Natural killer cell (primary cell): ENCODE measurements around the gene CASP2. TPM values are rescaled to one million over a fixed set of nuclear protein-coding genes. Genes with fewer than 3 reads are reported as not detected.

Experiments used
- ATAC-seq, 3 donors: fragments of 150-1000 bp in 2 of 3; fragments of 200-7000 bp in 1 of 3; cut with Tn5 transposase; 1 replicate in 1 of 3; 2 replicates in 2 of 3; pipeline ENCODE4 v1.10.0; 2021; ENCODE audit warnings: mild to moderate bottlenecking in 2 of 3, moderate library complexity in 2 of 3
- DNase-seq, 2 donors: peaks; one replicate each; pipeline versions ENCODE4 v3.0.0 to v3.0.0-alpha.2; 2013 to 2021; ENCODE audit warnings: mixed read lengths in 1 of 2
- H3K27ac ChIP-seq: one replicate; pipeline ENCODE4 v1.5.1; 2013; ENCODE audit warnings: mild to moderate bottlenecking, low read length
- H3K27me3 ChIP-seq: one replicate; pipeline ENCODE4 v1.6.1; 2013; ENCODE audit warnings: low read length; ENCODE audit not compliant: control insufficient read depth, insufficient read depth
- H3K36me3 ChIP-seq: one replicate; pipeline ENCODE4 v1.6.1; 2013; ENCODE audit warnings: low read length; ENCODE audit not compliant: control insufficient read depth, insufficient read depth
- H3K4me1 ChIP-seq: one replicate; pipeline ENCODE4 v1.6.1; 2013; ENCODE audit warnings: low read length; ENCODE audit not compliant: control insufficient read depth, insufficient read depth
- H3K4me3 ChIP-seq: one replicate; pipeline ENCODE4 v1.5.1; 2013; ENCODE audit warnings: low read length
- H3K9me3 ChIP-seq: one replicate; pipeline ENCODE4 v1.6.1; 2013; ENCODE audit warnings: low read length; ENCODE audit not compliant: control insufficient read depth, insufficient read depth
- H3K27ac Mint-ChIP-seq, 2 donors: one replicate each; pipeline ENCODE4 v1.8.0; 2022; ENCODE audit warnings: mild to moderate bottlenecking in 2 of 2, mixed read lengths in 2 of 2, moderate library complexity in 1 of 2
- H3K27me3 Mint-ChIP-seq, 2 donors: one replicate each; pipeline ENCODE4 v1.8.0; 2022; ENCODE audit warnings: low read depth in 2 of 2, mixed read lengths in 2 of 2
- H3K36me3 Mint-ChIP-seq: one replicate; pipeline ENCODE4 v1.8.0; 2022; ENCODE audit warnings: mixed read lengths
- H3K4me1 Mint-ChIP-seq, 2 donors: one replicate each; pipeline ENCODE4 v1.8.0; 2022; ENCODE audit warnings: mixed read lengths in 2 of 2
- H3K4me3 Mint-ChIP-seq: one replicate; pipeline ENCODE4 v1.8.0; 2022; ENCODE audit warnings: mild to moderate bottlenecking, moderate library complexity, mixed read lengths
- H3K9me3 Mint-ChIP-seq, 2 donors: one replicate each; pipeline ENCODE4 v1.8.0; 2022; ENCODE audit warnings: mixed read lengths in 2 of 2
- CTCF ChIP-seq: fragments of 200-600 bp; IDR thresholded peaks from one replicate; pipeline ENCODE4 v1.8.0; 2022; ENCODE audit warnings: antibody characterized with exemption
- WGBS: methylation state at CpG from one replicate; pipeline ENCODE4 v1.1.7; 2013; ENCODE audit warnings: missing lambda C conversion rate; ENCODE audit not compliant: insufficient coverage; 5-methylcytosine and 5-hydroxymethylcytosine counted together
- intact Hi-C: fragments of 100-400 bp; cut with micrococcal nuclease; formaldehyde crosslinking; loops from one replicate; pipeline ENCODE4 v1.14.2; 2022
- total RNA-seq, 4 donors: library from RNA; stranded (reverse); fragments of 120-200 nt in 1 of 4; gene quantifications; one replicate each; pipeline versions ENCODE4 v1.2.3 to v1.2.4, GENCODE V29; 2013 to 2022

Gene CASP2
- total RNA-seq, 3 donors from 2014 or later (not counting 1 experiment from before 2014, with no cell fraction given), result 36.7 to 60.5 (median 54.7) TPM

GRCh38 chr7:143284591-143285469 lies 3.3 kb upstream of the CASP2 start, which contains the start of gene TMEM139:
TMEM139 (plus strand) TSS chr7:143284958; CDS start chr7:143285958, 1,000 bp downstream.
- Mint-ChIP-seq H3K27ac (no peak within 1 kb of the TSS), H3K36me3 (no peaks in the 10 kb centered on the region), H3K4me3 (no peak within 1 kb of the TSS), H3K9me3 (no peaks in the 10 kb centered on the region), H3K4me1 (peaks cover 23 to 30% of the 10 kb centered on the region in 2 donors), H3K27me3 (no peaks in the 10 kb centered on the region)
- H3K27me3 ChIP-seq, result no peaks in the 10 kb centered on the region
- no peak within 1 kb of the TSS for H3K27ac ChIP-seq
- TF ChIP-seq CTCF, result no peak
- no peak for DNase-seq
- intact Hi-C loops, result no loop called here
- no peak within 1 kb of the TSS for H3K4me3 ChIP-seq
- WGBS, result 99% methylated on average over 16 of the region's 19 CpGs
- H3K36me3 ChIP-seq, result no peaks in the 10 kb centered on the region
- peaks cover 15% of the 10 kb centered on the region for H3K4me1 ChIP-seq
- H3K9me3 ChIP-seq, result no peaks in the 10 kb centered on the region
- no peak for ATAC-seq

GRCh38 chr7:143285470-143285778 lies 2.7 kb upstream of the CASP2 start:
- Mint-ChIP-seq H3K27ac (no peak overlapping the region), H3K4me3 (no peak overlapping the region), H3K4me1 (peaks cover 29 to 31% of the 10 kb centered on the region in 2 donors), H3K27me3 (no peaks in the 10 kb centered on the region), H3K36me3 (no peaks in the 10 kb centered on the region), H3K9me3 (no peaks in the 10 kb centered on the region)
- intact Hi-C loops, result no loop called here
- H3K9me3 ChIP-seq, result no peaks in the 10 kb centered on the region
- DNase-seq (no peak), ATAC-seq (no peak)
- H3K27me3 ChIP-seq, result no peaks in the 10 kb centered on the region
- H3K4me1 ChIP-seq, result peaks cover 20% of the 10 kb centered on the region
- WGBS, result 97% methylated on average over 2 of the region's 3 CpGs
- no peak for TF ChIP-seq CTCF
- no peak overlapping the region for H3K4me3 ChIP-seq
- H3K27ac ChIP-seq, result no peak overlapping the region
- no peaks in the 10 kb centered on the region for H3K36me3 ChIP-seq

GRCh38 chr7:143285806-143286521 lies 2.2 kb upstream of the CASP2 start:
- no peaks in the 10 kb centered on the region for H3K27me3 ChIP-seq
- no peaks in the 10 kb centered on the region for H3K27me3 Mint-ChIP-seq
- peaks cover 32 to 36% of the 10 kb centered on the region in 2 donors for H3K4me1 Mint-ChIP-seq

More at GRCh38 chr7:143285806-143286521, 2.2 kb upstream of the CASP2 start:
- Mint-ChIP-seq H3K4me3 (no peak overlapping the region), H3K27ac (no peak overlapping the region), H3K36me3 (no peaks in the 10 kb centered on the region), H3K9me3 (no peaks in the 10 kb centered on the region)
- no peak for TF ChIP-seq CTCF
- DNase-seq (no peak), ATAC-seq (no peak)
- Histone ChIP-seq H3K27ac (no peak overlapping the region), H3K4me3 (no peak overlapping the region), H3K9me3 (no peaks in the 10 kb centered on the region), H3K36me3 (no peaks in the 10 kb centered on the region), H3K4me1 (peaks cover 24% of the 10 kb centered on the region)
- intact Hi-C loops, result no loop called here
- 97% methylated on average over 11 of the region's 11 CpGs for WGBS
